HepG2 (cell line): ENCODE measurements around the gene DCC.

Experiments used
- AHR ChIP-seq: IDR thresholded peaks from 2 replicates; pipeline ENCODE4 v1.6.1; 2018; ENCODE audit warnings: missing genetic modification reagents, missing compliant biosample characterization
- POLR2AphosphoS2 ChIP-seq: IDR thresholded peaks from 2 replicates; pipeline ENCODE4 v1.6.1; 2011; ENCODE audit warnings: low read depth, low read length, improper control_type of control experiment
- RAD21 ChIP-seq: fragments of 450-650 bp; formaldehyde crosslinking; IDR thresholded peaks from 2 replicates; pipeline ENCODE4 v1.5.0; 2020; ENCODE audit warnings: mild to moderate bottlenecking
- SIN3A ChIP-seq: IDR thresholded peaks from 2 replicates; pipeline ENCODE4 v1.6.1; 2011; ENCODE audit warnings: low read depth, mild to moderate bottlenecking, control low read depth, low read length, borderline replicate concordance
- ZNF441 ChIP-seq: sonication (generic); formaldehyde crosslinking; IDR thresholded peaks from 2 replicates; pipeline ENCODE4 v1.7.0; 2021; ENCODE audit warnings: missing genetic modification reagents, borderline replicate concordance
- TF ChIP-seq, protein P1 (sequence below): sonication (generic); formaldehyde crosslinking; IDR thresholded peaks from 2 replicates; pipeline ENCODE4 v1.5.0; 2020; ENCODE audit warnings: mild to moderate bottlenecking, missing genetic modification reagents, moderate library complexity
- TF ChIP-seq, protein P2 (sequence below): sonication (generic); formaldehyde crosslinking; IDR thresholded peaks from 2 replicates; pipeline ENCODE4 v1.5.0; 2020; ENCODE audit warnings: mild to moderate bottlenecking, missing genetic modification reagents
- TF ChIP-seq, protein P3 (sequence below): sonication (generic); formaldehyde crosslinking; IDR thresholded peaks from 2 replicates; pipeline ENCODE4 v1.4.0; 2020; ENCODE audit warnings: missing genetic modification reagents
- TF ChIP-seq, protein P4 (sequence below): sonication (generic); formaldehyde crosslinking; IDR thresholded peaks from 2 replicates; pipeline ENCODE4 v1.8.0; 2022; ENCODE audit warnings: mild to moderate bottlenecking, missing genetic modification reagents

DNA sequence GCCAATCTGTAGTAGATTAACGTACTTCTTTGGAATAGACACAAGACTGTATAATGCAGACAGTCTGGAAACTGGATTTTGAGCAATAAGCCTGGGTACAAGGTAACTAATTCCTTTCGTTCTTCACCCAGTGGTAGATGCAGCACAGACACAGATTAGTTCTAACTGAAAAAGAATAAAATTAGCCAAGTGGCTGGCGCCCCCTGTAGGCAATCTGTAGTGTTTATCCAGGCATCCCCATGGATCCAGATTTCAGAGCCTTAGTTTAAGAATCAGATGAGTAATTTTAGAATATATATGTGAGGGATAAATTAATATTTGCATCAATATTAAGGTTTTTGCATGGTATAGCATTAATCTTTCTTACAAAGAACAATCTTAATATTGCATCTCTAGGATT, 563.9 kb downstream of the DCC start:
- TF ChIP-seq, protein P1, sequence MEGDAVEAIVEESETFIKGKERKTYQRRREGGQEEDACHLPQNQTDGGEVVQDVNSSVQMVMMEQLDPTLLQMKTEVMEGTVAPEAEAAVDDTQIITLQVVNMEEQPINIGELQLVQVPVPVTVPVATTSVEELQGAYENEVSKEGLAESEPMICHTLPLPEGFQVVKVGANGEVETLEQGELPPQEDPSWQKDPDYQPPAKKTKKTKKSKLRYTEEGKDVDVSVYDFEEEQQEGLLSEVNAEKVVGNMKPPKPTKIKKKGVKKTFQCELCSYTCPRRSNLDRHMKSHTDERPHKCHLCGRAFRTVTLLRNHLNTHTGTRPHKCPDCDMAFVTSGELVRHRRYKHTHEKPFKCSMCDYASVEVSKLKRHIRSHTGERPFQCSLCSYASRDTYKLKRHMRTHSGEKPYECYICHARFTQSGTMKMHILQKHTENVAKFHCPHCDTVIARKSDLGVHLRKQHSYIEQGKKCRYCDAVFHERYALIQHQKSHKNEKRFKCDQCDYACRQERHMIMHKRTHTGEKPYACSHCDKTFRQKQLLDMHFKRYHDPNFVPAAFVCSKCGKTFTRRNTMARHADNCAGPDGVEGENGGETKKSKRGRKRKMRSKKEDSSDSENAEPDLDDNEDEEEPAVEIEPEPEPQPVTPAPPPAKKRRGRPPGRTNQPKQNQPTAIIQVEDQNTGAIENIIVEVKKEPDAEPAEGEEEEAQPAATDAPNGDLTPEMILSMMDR (CRISPR knock-in tag): peak; percentile 38; the same call in 1 of the 2 replicates
- TF ChIP-seq, protein P2, sequence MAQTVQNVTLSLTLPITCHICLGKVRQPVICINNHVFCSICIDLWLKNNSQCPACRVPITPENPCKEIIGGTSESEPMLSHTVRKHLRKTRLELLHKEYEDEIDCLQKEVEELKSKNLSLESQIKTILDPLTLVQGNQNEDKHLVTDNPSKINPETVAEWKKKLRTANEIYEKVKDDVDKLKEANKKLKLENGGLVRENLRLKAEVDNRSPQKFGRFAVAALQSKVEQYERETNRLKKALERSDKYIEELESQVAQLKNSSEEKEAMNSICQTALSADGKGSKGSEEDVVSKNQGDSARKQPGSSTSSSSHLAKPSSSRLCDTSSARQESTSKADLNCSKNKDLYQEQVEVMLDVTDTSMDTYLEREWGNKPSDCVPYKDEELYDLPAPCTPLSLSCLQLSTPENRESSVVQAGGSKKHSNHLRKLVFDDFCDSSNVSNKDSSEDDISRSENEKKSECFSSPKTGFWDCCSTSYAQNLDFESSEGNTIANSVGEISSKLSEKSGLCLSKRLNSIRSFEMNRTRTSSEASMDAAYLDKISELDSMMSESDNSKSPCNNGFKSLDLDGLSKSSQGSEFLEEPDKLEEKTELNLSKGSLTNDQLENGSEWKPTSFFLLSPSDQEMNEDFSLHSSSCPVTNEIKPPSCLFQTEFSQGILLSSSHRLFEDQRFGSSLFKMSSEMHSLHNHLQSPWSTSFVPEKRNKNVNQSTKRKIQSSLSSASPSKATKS (CRISPR knock-in tag): no peak
- no peak for TF ChIP-seq SIN3A
- TF ChIP-seq ZNF441 (CRISPR knock-in tag): no peak
- TF ChIP-seq, protein P3, sequence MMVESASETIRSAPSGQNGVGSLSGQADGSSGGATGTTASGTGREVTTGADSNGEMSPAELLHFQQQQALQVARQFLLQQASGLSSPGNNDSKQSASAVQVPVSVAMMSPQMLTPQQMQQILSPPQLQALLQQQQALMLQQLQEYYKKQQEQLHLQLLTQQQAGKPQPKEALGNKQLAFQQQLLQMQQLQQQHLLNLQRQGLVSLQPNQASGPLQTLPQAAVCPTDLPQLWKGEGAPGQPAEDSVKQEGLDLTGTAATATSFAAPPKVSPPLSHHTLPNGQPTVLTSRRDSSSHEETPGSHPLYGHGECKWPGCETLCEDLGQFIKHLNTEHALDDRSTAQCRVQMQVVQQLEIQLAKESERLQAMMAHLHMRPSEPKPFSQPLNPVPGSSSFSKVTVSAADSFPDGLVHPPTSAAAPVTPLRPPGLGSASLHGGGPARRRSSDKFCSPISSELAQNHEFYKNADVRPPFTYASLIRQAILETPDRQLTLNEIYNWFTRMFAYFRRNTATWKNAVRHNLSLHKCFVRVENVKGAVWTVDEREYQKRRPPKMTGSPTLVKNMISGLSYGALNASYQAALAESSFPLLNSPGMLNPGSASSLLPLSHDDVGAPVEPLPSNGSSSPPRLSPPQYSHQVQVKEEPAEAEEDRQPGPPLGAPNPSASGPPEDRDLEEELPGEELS (CRISPR knock-in tag): no peak
- no peak for TF ChIP-seq POLR2AphosphoS2
- TF ChIP-seq RAD21 (CRISPR knock-in tag): no peak
- no peak for TF ChIP-seq AHR (CRISPR knock-in tag)
- TF ChIP-seq, protein P4, sequence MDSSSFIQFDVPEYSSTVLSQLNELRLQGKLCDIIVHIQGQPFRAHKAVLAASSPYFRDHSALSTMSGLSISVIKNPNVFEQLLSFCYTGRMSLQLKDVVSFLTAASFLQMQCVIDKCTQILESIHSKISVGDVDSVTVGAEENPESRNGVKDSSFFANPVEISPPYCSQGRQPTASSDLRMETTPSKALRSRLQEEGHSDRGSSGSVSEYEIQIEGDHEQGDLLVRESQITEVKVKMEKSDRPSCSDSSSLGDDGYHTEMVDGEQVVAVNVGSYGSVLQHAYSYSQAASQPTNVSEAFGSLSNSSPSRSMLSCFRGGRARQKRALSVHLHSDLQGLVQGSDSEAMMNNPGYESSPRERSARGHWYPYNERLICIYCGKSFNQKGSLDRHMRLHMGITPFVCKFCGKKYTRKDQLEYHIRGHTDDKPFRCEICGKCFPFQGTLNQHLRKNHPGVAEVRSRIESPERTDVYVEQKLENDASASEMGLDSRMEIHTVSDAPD (CRISPR knock-in tag): no peak
